ES-I3 (cell line): ENCODE measurements around the gene PTPRE.
"Not testable (repeated sequence)": the region's sequence is repeated elsewhere in the genome, so short reads cannot be mapped to it uniquely, and the experiment has no call there.

Experiments used
- H3K36me3 ChIP-seq: 2 replicates; pipeline ENCODE4 v1.6.1; 2013; ENCODE audit warnings: mild to moderate bottlenecking, low read length, control low read depth, moderate library complexity; ENCODE audit not compliant: insufficient read depth
- H3K4me1 ChIP-seq: 2 replicates; pipeline ENCODE4 v1.6.1; 2013; ENCODE audit warnings: mild to moderate bottlenecking, control low read depth, low read length; ENCODE audit not compliant: insufficient read depth
- H3K9ac ChIP-seq: 2 replicates; pipeline ENCODE4 v1.6.1; 2013; ENCODE audit warnings: low read depth, mild to moderate bottlenecking, low read length, moderate library complexity
- H3K9me3 ChIP-seq: 2 replicates; pipeline ENCODE4 v1.6.1; 2013; ENCODE audit warnings: mild to moderate bottlenecking, low read length, moderate library complexity; ENCODE audit not compliant: control insufficient read depth, insufficient read depth

Gene PTPRE

GRCh38 chr10:128080231-128080630, 173.3 kb downstream of the PTPRE start:
- H3K36me3 ChIP-seq = no peaks in the 10 kb centered on the region
- 0 out of 2 replicates have a peak, but pooled peaks cover 4% of the 10 kb centered on the region for H3K4me1 ChIP-seq
- H3K9ac ChIP-seq = no peak overlapping the region
- H3K9me3 ChIP-seq = no peaks in the 10 kb centered on the region

- no peaks in the 10 kb centered on the region for H3K36me3 ChIP-seq
- H3K4me1 ChIP-seq = 0 out of 2 replicates have a peak, but pooled peaks cover 5% of the 10 kb centered on the region
- no peaks in the 10 kb centered on the region for H3K9me3 ChIP-seq
- no peak overlapping the region for H3K9ac ChIP-seq
Measured at GRCh38 chr10:128080641-128081040, 173.7 kb downstream of the PTPRE start.

- Histone ChIP-seq H3K36me3 (no peaks in the 10 kb centered on the region), H3K9ac (no peak overlapping the region), H3K4me1 (peaks cover 10% of the 10 kb centered on the region; the same call in 1 of the 2 replicates), H3K9me3 (no peaks in the 10 kb centered on the region)
Measured at GRCh38 chr10:128081222-128081621, 174.3 kb downstream of the PTPRE start.

GRCh38 chr10:128081720-128082119, 174.8 kb downstream of the PTPRE start:
- peaks cover 11% of the 10 kb centered on the region; the same call in 1 of the 2 replicates for H3K4me1 ChIP-seq

GRCh38 chr10:128083191-128083895, 176.4 kb downstream of the PTPRE start:
- no peaks in the 10 kb centered on the region for H3K36me3 ChIP-seq
- H3K9ac ChIP-seq = no peak overlapping the region
- H3K9me3 ChIP-seq = no peaks in the 10 kb centered on the region
- peaks cover 19% of the 10 kb centered on the region; the same call in 1 of the 2 replicates for H3K4me1 ChIP-seq

More at GRCh38 chr10:128081720-128082119, 174.8 kb downstream of the PTPRE start:
- Histone ChIP-seq H3K36me3 (no peaks in the 10 kb centered on the region), H3K9me3 (no peaks in the 10 kb centered on the region), H3K9ac (no peak overlapping the region)

- no peaks in the 10 kb centered on the region for H3K9me3 ChIP-seq
- H3K9ac ChIP-seq = no peak overlapping the region
- peaks cover 19% of the 10 kb centered on the region; the same call in 1 of the 2 replicates for H3K4me1 ChIP-seq
- H3K36me3 ChIP-seq = no peaks in the 10 kb centered on the region
Measured at GRCh38 chr10:128084364-128084763, 177.5 kb downstream of the PTPRE start.

GRCh38 chr10:128084991-128085390, 178.1 kb downstream of the PTPRE start:
- Histone ChIP-seq H3K36me3 (no peaks in the 10 kb centered on the region), H3K4me1 (peaks cover 19% of the 10 kb centered on the region; the same call in 1 of the 2 replicates), H3K9ac (no peak overlapping the region), H3K9me3 (no peaks in the 10 kb centered on the region)

- Histone ChIP-seq H3K9ac (no peak overlapping the region), H3K36me3 (no peaks in the 10 kb centered on the region), H3K4me1 (peaks cover 19% of the 10 kb centered on the region; the same call in 1 of the 2 replicates), H3K9me3 (no peaks in the 10 kb centered on the region)
Measured at GRCh38 chr10:128086003-128086863, 179.3 kb downstream of the PTPRE start.

- Histone ChIP-seq H3K4me1 (peaks cover 19% of the 10 kb centered on the region; the same call in 1 of the 2 replicates), H3K36me3 (no peaks in the 10 kb centered on the region), H3K9ac (no peak overlapping the region), H3K9me3 (no peaks in the 10 kb centered on the region)
Measured at GRCh38 chr10:128087146-128087883, 180.4 kb downstream of the PTPRE start.

GRCh38 chr10:128087884-128088709, 181.2 kb downstream of the PTPRE start:
- H3K9ac ChIP-seq = no peak overlapping the region
- no peaks in the 10 kb centered on the region for H3K9me3 ChIP-seq
- peaks cover 19% of the 10 kb centered on the region; the same call in 1 of the 2 replicates for H3K4me1 ChIP-seq
- H3K36me3 ChIP-seq = no peaks in the 10 kb centered on the region

- H3K9ac ChIP-seq = no peak overlapping the region
- no peaks in the 10 kb centered on the region for H3K9me3 ChIP-seq
- H3K4me1 ChIP-seq = peaks cover 8% of the 10 kb centered on the region; the same call in 1 of the 2 replicates
- no peaks in the 10 kb centered on the region for H3K36me3 ChIP-seq
Measured at GRCh38 chr10:128091636-128092210, 184.8 kb downstream of the PTPRE start.

GRCh38 chr10:128092454-128092853, 185.6 kb downstream of the PTPRE start:
- 0 out of 2 replicates have a peak, but pooled peaks cover 3% of the 10 kb centered on the region for H3K4me1 ChIP-seq
- H3K9me3 ChIP-seq = no peaks in the 10 kb centered on the region
- H3K36me3 ChIP-seq = no peaks in the 10 kb centered on the region

GRCh38 chr10:128094596-128094995, 187.7 kb downstream of the PTPRE start:
- H3K4me1 ChIP-seq, H3K9me3 ChIP-seq, H3K36me3 ChIP-seq, H3K9ac ChIP-seq: not testable (repeated sequence)

More at GRCh38 chr10:128092454-128092853, 185.6 kb downstream of the PTPRE start:
- H3K9ac ChIP-seq = no peak overlapping the region
